GM18498 (cell line): Measurements from ENCODE around the gene BCKDHB.
"Not testable (repeated sequence)": the region's sequence is repeated elsewhere in the genome, so short reads cannot be mapped to it uniquely, and the experiment has no call there.

Experiments
- ATAC-seq: cut with Tn5 transposase; IDR thresholded peaks from one replicate; pipeline ENCODE4 v1.9.1; 2021; ENCODE audit warnings: mild to moderate bottlenecking, moderate library complexity; ENCODE audit not compliant: unreplicated experiment

The BCKDHB gene

DNA sequence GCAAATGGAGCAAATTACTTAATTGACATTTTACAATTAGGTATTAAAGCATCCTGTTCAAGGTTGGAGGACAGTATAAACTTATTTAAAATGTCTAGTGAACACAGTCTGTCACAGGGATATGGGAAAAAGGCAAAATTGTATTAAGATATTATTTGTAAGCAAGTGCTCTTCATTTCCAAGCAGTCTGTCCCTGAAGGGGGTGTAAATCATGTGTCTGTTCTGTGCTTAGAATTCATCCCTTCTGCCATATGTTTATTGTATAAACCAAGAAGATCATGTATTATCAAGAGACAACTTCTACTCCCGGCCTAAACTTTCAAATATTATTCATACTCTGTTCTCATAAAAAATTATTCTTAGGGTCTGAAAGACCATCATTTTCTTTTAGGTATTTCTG lies 144.8 kb downstream of the BCKDHB start:
- no peak for ATAC-seq

DNA sequence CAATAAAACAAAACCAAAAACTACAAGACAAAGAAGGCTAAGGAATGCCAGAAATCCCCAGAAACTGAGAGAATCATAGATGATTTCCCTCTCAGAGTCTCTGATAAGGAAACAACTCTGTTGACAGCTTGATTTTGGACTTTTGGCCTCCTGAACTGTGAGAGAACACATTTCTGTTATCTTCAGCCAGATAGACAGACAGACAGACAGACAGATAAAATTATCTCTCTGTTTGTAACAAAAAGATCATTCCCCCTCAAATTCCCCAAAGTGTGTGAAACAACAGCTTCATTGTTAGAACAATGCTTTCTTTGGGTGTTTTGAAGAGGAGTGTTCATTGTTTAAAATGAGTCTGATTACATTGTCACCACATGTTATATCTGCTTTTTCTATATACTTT lies 148.2 kb downstream of the BCKDHB start:
- no peak for ATAC-seq

DNA sequence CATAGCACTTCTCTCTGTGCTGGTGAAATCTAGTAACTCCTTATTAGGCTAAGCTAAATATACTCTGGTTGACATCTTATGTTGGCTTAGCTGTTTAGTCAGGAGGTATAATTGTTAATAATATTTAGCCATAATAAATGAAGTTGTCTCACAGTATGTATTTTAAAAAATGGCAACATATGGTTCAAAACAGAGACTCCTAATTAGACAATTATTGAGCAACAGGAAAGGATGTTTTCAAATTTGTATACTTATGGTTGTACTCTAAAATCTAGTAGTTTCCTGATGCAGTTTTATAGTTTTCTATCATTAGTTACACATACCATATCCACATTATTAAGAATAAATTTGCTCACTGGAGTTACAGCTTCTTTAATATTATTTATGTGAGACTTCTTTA lies 150.2 kb downstream of the BCKDHB start:
- no peak for ATAC-seq

DNA sequence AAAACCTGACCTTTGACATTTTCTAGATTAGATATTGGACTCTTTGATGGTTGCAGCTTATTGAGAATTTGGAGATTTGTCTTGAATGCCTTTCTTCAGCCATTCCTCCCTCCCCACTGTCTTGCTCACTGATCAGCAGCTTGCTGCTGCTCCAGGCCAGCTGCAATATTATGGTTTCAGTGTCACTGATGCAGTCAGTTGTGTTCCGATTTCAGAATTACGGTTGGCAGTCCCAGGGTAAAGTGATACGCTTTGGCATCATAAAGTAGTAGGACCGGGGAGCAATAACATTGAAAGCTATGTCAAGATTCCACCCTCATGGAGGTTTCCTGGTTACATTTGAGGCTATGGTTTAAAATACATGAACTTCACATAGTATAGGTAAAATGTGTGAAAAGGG lies 152.6 kb downstream of the BCKDHB start:
- ATAC-seq = no peak

DNA sequence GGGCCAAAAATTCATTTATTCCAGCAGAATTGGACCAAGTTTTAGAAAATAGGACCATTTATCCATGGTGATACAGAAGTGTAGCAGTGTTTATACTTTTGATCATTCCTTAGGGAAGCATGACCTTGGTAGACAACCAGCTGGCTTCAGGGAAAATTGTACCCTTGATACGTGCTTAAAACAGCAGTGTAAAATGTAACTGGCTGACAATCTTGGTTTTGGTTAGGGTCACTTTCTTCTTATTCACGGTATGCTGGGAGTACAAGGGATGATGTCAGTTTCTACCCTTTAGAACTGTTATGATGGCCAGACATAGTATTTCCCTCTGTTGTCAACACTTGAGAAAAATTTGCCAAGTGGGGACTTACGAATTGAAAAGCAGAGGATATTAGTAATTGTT lies 157.1 kb downstream of the BCKDHB start:
- ATAC-seq = no peak

DNA sequence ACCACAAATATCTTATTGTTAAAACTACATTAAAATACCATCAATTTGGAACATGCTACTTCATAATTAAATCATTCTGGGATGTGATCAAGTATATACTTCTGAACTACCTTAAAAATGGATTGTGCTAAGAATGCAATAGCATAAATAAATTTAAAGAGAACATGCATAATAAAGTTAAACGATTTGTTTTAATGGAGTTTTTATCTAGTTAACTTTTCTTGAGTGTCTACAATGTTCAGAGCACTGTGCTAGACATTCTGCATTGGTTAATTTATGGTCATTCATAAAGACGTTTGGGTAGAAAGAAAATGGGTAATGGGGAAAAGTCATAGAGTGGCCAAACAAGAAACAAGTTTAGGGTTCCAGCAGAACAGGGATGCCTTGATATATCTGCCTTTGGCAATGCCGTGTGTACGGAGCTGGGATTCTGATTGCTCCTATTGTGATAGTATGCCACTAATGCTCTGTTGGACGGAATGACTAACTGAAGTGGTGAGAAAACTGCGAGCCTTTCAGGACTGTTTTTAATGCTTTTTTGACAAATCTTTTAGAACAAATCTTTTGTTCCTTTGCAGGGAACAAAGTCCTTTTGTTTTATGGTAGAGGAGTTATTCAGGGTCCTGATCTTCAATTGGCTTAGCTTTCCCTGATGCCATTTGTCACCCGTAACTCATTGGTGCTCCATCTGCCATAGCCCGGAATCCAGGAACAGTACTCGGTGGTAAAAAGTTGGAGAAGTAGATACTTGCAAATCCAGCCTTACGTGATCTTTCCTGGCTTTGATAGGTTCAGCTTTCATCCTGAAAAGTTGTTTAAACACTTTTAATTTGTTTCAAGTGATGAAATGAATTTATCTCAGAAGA lies 162.6 kb downstream of the BCKDHB start:
- no peak for ATAC-seq

DNA sequence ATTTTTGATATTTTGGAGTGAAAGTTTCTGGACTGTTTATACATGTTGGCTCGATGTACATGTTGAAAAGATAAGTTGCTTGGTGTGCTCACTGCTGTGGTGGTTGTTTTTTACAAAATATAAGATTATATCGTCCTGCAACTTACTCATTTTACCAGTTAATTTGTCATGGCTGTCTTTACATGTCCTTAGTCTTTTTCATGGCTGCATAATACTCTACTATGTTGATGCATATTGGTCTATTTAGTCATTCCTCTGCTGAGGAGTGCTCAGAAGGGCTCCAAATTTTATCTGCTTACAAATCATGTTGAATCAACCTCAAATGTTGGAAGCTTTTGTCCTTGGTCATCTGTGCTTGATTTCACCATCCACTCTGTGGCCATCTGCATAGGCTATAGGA lies 164.6 kb downstream of the BCKDHB start:
- no peak for ATAC-seq

DNA sequence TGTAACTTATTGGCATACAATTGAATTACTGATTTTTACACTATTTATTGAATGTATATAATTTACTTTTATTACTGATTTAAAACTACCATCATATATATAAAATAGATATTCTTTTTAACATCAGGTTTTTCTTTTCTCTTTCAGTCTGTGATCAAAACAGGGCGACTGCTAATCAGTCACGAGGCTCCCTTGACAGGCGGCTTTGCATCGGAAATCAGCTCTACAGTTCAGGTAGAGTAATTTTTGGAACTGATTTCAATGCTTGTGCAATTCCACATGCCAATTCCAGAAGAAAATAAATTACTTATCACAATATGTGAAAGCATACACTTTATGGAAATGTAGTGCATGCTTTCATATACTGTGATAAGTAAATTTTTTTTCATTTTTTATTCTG lies 166.5 kb downstream of the BCKDHB start:
- ATAC-seq = no peak

DNA sequence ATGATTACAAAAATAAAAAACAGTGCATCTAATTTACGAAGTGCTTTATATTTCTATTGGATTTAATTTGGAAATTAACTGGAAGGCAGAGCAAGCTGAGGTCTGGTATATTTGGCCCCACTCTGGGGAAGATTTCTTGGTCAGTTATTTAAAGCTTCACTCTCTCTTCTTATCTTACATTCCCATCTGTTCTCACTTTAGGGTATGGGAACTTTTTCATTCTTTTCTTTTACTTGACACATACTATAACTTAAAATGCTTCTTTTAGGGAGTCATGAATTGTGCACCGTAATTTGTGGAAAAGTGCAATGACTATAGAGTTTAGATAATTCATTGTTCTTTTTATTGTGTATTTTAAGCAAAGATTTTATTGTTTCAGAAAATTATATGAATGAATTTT lies 170.4 kb downstream of the BCKDHB start:
- ATAC-seq = no peak

DNA sequence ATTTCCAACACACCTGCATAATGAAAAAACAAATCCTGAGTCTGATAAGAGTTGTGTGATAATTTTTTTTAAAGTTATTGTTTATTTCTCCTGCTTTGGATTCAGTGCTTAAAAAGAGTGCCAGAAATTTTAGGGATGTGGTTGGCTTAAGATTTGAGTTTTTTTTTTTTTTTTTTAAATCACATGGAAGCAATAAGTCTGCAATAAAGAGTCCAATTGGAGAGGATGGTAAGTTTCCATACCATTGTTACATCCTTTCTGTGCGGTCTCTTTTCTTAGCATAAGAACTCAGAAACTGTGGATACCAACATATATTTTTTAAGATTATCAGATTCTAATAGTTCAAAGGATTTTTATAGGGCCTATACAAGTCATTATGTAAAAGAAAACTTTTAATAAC lies 171.0 kb downstream of the BCKDHB start:
- no peak for ATAC-seq

DNA sequence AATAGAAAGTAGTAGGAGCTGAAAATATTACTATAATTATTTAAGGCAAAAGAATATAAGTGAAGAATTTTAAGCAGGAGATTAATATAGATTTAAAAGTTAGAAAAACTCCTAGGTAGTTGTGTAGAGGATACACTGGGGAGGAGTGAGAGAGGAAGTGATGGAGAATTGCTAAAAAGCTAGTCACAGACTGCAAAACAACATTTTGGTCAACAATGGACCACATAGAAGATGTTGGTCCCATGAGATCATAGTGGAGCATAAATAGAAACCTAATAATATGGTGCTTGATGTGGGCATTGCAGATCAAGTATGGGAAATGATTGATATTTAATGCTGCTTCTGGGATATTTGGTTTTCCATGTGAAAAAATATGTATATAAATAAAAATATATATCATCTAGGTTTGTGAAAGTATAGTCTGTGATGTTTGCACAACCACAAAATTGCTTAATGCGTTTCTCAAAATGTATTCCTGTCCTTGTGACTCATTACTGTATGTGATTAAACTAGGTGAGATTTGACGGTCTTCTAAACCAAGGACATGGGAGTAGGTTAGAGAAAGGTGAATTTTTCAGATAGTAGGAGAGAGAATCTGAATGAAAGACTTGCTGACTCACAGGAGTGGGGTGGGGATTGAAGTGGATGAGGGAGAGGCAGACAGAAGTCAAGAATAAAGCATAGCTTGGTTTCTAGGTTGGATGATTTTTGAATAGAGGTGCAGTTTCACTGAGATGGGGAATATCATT lies 174.0 kb downstream of the BCKDHB start:
- peak; percentile 62 for ATAC-seq

DNA sequence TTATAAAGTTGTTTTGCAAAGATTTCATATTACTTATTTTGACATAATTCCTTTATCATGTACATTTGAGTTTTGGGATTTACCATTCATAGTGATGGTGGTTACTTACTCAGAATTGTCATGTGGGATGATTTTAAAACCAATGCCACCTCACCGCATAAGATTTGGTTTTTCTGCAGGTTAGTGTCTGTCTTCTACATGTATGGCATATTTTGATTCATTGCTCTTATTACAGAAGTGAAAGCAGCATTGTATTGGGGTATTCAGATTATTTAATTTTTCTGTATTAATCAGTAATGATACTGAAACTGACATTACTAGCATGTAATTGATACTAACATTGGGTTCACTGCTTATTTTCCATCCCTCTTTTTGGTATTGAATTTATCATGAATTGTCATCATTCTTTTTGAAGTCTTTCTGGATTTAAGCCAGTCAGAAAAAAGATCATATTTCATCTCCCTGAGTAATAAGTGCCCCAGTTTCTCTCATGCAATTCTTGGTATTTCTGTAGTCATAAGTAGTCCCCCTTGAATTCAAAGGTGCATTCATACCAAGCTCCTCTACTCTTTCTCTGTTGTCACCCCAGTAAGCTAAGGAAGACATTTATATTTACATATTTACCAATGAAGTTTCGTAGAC lies 176.6 kb downstream of the BCKDHB start:
- no peak for ATAC-seq

DNA sequence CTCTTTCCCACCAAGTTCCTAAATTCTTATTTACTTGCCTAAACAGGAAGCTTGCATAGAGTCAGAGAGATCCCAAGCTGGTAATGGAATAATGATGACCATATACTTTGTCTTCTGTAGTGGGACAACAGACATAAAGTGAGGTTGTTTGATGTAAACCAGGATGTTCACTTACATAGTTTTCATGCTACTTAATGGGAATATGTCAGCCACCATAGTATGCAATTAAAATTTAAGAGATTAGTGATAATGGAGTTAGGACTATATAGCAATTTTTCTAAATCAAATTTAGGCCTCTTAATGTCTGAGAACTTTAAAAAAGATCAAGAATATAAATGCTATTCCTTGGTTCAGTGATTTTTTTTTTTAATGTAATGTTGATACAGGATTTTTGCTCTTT lies 180.6 kb downstream of the BCKDHB start:
- no peak for ATAC-seq

DNA sequence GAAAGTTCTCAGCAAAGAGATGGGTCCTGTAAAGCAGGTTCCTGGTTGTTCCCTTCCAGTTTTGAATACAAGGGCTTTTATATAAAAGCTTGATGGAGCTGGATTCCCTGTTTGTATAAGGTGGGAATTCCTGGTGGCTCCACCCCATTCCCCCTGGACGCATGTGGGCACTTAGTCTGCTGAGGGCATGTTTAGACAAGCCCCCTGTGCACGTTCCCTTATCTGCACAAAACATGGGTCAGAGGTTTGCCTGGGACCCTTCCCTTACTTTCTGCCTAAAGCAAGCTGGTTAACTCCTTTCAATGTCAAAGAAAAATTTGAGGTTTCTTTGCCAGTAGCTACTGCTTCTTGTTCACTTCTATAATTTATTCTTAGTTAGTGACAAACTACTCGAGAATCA lies 181.1 kb downstream of the BCKDHB start:
- no peak for ATAC-seq

DNA sequence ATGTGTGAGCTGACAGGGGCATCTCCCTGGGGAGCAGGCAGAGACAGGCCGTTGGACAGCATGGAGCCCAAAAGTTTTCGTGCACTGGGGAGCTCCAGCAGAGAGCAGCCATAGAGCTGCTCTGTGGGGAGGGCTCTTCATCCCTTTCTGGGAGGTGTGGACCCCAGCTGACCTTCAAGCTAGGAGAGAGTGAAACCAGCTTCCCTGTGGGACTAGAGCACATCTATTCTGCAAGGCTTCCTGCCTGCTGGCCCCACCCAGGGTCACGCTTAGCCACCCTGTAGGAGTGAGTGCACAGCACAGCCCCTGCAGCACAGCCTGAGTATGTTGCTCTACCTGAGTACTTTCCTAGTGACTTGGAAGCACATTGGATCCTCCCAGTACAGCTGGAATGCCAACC lies 183.3 kb downstream of the BCKDHB start:
- ATAC-seq = no peak

DNA sequence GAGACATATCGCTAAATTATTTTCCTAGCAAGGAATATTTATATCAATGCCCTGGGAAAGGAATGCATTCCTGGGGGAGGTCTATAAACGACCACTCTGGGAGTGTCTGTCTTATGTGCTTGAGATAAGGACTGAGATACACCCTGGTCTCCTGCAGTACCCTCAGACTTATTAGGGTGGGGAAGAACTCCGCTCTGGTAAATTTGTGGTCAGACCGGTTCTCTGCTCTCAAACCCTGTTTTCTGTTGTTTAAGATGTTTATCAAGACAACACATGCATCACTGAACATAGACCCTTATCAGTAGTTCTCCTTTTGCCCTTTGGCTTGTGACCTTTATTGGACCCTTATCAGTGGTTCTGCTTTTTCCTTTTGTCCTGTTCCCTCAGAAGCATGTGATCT lies 188.1 kb downstream of the BCKDHB start:
- not testable (repeated sequence) for ATAC-seq

DNA sequence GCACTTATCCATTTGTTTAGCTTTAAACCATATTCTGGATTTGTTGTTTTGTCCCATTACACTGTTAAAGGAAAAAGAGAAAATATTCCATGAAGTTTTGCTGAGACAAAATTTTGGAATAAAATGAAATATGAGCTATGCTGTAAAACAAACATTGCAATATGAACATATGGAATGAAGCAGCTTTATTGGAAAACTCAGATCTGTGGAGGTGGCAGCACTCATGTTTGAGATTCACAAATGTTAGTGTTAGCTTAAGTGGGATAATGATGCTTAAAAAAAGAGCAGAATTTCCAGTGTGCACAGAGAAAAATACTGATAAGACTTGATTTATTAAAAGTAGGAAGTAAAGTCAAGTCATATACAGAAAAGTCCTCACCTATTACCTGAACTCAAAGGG lies 196.2 kb downstream of the BCKDHB start:
- ATAC-seq = no peak

DNA sequence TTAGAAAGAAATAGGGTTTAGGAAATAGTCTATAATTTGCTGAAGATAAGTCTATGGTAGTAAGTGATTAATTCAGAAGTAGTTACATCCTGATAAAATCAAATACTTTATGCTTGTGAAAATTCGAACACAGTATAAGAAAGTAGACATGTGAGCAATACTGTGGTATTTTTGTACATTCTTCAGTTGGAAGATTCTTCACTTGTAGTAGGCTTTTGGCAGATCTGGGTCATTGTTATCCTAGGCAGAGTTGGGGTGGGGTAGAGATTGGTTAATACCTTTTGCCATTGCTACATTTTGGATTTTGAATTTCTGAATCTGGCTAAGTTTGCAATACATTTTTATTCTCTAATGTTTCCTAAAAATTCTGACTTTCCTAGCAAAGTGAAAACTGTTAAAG lies 197.5 kb downstream of the BCKDHB start:
- no peak for ATAC-seq

DNA sequence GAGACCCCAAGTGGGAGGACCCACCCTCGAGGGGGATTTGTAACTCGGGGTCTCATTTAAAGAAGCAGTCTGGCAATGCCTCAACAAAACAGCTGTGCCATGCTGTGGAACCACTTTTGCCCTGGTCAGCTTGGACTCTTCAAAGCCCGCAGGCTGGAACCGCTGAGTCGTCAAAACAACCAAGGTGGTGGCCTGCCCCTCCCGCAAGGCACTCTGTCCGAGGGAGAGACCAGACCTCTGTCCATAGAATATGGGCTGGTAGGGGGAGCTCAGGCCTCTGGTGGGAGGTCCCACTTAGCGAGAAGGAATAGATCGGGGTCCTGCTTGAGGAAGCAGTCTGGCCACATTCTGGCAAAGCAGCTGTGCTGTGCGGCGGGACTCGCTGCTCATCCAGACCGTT lies 208.1 kb downstream of the BCKDHB start:
- no peak for ATAC-seq

DNA sequence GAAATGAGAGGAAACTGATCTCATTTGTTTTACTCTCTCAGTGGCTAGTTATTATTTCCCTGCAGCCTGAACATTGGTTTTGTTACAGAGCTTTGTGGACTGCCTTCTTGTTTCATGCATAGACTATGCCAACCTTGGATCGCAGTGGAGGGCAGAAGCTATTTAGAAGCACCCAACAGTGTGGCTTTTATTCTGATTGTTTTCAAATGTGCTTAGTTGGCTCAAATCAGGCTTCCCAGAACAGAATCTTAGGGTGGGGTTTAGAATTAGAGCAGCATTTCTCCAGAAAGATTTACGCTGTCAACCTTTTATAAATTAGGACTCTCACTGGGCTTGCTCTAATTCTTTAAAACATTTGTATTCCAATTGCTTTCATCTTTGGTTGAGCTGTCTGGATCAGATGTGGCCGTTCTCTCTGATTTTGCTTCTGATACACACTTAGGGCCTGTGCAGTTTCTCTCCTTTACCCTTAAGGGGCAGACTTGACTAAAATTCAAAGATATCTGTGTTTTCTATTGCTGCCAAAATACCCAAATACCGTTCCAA lies 210.3 kb downstream of the BCKDHB start:
- no peak for ATAC-seq

DNA sequence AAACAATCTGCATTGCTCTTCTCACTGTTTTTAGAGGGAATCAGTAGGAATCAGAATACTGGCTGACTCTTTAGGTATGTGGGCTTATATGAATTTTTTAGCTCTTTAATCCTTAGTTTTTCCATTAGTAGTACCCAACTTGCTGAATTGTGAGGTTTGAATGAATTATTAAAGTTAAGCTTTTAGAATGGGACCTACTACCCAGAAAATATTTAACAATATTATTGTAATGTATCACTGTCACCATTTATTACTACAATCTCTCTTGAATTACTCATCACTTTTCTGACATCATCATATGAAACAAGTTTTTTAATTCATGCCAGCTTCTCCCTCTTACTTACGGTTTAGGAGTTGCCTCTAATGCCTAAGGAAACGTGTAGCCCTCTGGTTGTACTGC lies 212.7 kb downstream of the BCKDHB start:
- ATAC-seq = no peak

DNA sequence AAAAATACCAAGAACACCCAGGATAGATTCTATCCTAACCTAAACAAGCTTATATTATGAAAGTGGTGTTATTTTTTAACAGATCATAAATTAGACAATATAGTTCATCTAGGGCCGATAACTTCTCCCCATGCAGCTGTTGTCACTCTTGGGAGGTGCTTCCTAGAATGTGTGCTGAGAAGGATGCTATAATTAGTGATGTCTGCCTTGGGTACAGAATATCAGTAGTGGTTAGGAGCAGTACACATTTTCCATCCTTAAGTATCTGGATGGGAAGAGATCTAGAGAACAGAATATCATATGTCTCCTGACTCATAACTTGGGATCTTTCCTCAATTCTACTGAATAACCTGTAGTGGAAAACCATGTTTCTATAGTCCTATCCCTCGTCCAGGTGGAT lies 214.5 kb downstream of the BCKDHB start:
- no peak for ATAC-seq
